ENCODE results near the gene PRDM16. TPM values are rescaled to one million over a fixed set of nuclear protein-coding genes. Genes with fewer than 3 reads are reported as not detected.

The PRDM16 gene
- total RNA-seq, 1 experiment from 2014 or later, result 1.6 TPM

DNA sequence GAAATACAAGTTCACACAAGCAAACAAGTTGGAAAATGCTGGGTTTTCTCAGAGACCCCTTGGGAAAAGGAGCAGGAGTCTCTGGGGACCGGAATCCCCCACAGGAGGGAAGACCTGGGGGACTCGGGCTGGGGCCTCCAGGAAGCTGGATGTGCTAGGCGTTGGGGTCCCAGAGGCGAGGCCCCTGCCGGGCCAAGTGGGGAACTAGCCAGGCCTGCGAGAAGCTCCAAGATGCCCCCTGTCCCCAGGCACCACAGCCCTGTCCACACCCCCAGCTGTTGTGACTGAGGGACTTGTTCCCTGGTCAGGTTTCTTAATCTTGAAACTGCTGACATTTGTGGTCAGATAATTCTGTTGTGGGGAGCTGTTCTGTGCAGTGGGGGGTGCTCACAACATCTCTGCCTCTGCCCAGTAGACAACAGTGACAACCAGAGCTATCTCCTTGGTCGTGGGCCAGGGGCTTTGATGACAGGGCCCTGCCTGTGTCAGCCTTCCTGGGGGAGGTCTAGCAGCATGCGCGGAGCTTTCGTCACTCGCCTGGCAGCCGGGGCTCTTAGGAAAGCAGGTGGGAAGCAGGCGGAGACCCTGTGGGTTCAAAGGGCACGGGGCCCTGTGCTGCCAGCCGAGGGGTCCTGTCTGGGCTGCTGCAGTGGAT, 259.1 kb downstream of the PRDM16 start:
- H3K27me3 Mint-ChIP-seq (ENCODE audit: low read depth), result no peaks in the 10 kb centered on the region
- H3K4me1 Mint-ChIP-seq, result peaks cover 4% of the 10 kb centered on the region
- DNase-seq (ENCODE audit: low spot score), result no peak
- no peaks in the 10 kb centered on the region for H3K36me3 Mint-ChIP-seq
- TF ChIP-seq, protein P1, sequence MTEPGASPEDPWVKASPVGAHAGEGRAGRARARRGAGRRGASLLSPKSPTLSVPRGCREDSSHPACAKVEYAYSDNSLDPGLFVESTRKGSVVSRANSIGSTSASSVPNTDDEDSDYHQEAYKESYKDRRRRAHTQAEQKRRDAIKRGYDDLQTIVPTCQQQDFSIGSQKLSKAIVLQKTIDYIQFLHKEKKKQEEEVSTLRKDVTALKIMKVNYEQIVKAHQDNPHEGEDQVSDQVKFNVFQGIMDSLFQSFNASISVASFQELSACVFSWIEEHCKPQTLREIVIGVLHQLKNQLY (CRISPR knock-in tag; IDR thresholded peaks at IDR 0.05), result no peak
- TF ChIP-seq SOX15 (CRISPR knock-in tag; IDR thresholded peaks at IDR 0.05), result no peak
- POLR2A ChIA-PET, result no interaction called here
- no peak for ATAC-seq
- CTCF ChIA-PET, result interaction anchor here (0.9 to 1.6 kb wide), 2 partner anchors 8 to 96 kb away, joined by 3 to 5 read pairs; no protein-coding TSS in a partner anchor
- H3K4me3 Mint-ChIP-seq, result no peak overlapping the region
- no peaks in the 10 kb centered on the region for H3K9me3 Mint-ChIP-seq
- H3K27ac Mint-ChIP-seq, result no peak overlapping the region

DNA sequence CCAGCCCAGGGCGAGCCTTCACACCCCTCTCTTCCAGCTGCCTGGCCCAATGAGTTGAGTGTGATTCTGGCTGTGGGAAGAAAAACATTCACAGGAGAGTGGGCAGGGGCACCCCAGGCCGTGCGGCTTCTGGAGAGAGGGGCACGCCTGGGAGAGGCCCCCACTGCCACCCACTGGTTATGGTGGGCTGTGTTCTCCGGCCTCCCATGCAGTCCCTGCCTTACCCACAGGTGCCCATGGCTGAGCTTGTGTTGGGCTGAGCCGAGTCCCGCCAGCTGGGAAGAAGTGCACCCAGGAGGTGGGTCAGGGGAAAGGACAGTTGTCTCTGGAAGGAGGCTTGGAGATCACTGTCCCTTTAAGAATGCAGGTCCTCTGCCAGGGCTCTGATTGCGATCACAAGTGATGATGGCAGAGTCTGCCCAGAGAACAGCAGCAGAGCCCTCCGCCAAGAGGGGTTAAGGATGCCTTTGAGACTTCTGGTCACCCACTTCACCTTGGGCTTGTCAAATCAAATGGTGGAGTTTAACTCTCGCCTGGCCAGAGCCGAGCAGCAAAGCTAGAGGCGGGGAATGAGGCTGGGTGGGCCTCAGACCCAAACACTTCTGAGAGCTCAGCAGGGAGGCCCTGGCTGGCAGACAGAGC, 260.8 kb downstream of the PRDM16 start:
- DNase-seq (ENCODE audit: low spot score) (no peak), ATAC-seq (no peak)
- POLR2A ChIA-PET, result no interaction called here
- Mint-ChIP-seq H3K4me3 (no peak overlapping the region), H3K9me3 (no peaks in the 10 kb centered on the region), H3K27me3 (ENCODE audit: low read depth) (no peaks in the 10 kb centered on the region), H3K4me1 (peaks cover 4% of the 10 kb centered on the region), H3K36me3 (no peaks in the 10 kb centered on the region), H3K27ac (no peak overlapping the region)
- CTCF ChIA-PET, result interaction anchor here (0.8 to 1.9 kb wide), 8 partner anchors 10 to 317 kb away, joined by 3 to 7 read pairs (median 5); no protein-coding TSS in a partner anchor
- TF ChIP-seq, protein P2, sequence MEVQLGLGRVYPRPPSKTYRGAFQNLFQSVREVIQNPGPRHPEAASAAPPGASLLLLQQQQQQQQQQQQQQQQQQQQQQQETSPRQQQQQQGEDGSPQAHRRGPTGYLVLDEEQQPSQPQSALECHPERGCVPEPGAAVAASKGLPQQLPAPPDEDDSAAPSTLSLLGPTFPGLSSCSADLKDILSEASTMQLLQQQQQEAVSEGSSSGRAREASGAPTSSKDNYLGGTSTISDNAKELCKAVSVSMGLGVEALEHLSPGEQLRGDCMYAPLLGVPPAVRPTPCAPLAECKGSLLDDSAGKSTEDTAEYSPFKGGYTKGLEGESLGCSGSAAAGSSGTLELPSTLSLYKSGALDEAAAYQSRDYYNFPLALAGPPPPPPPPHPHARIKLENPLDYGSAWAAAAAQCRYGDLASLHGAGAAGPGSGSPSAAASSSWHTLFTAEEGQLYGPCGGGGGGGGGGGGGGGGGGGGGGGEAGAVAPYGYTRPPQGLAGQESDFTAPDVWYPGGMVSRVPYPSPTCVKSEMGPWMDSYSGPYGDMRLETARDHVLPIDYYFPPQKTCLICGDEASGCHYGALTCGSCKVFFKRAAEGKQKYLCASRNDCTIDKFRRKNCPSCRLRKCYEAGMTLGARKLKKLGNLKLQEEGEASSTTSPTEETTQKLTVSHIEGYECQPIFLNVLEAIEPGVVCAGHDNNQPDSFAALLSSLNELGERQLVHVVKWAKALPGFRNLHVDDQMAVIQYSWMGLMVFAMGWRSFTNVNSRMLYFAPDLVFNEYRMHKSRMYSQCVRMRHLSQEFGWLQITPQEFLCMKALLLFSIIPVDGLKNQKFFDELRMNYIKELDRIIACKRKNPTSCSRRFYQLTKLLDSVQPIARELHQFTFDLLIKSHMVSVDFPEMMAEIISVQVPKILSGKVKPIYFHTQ (CRISPR knock-in tag; IDR thresholded peaks at IDR 0.05), result no peak
- TF ChIP-seq, protein P3, sequence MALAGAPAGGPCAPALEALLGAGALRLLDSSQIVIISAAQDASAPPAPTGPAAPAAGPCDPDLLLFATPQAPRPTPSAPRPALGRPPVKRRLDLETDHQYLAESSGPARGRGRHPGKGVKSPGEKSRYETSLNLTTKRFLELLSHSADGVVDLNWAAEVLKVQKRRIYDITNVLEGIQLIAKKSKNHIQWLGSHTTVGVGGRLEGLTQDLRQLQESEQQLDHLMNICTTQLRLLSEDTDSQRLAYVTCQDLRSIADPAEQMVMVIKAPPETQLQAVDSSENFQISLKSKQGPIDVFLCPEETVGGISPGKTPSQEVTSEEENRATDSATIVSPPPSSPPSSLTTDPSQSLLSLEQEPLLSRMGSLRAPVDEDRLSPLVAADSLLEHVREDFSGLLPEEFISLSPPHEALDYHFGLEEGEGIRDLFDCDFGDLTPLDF (CRISPR knock-in tag; IDR thresholded peaks at IDR 0.05), result no peak
- TF ChIP-seq, protein P4, sequence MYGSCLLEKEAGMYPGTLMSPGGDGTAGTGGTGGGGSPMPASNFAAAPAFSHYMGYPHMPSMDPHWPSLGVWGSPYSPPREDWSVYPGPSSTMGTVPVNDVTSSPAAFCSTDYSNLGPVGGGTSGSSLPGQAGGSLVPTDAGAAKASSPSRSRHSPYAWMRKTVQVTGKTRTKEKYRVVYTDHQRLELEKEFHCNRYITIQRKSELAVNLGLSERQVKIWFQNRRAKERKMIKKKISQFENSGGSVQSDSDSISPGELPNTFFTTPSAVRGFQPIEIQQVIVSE (CRISPR knock-in tag; IDR thresholded peaks at IDR 0.05; ENCODE audit: borderline replicate concordance), result no peak
- TF ChIP-seq, protein P5, sequence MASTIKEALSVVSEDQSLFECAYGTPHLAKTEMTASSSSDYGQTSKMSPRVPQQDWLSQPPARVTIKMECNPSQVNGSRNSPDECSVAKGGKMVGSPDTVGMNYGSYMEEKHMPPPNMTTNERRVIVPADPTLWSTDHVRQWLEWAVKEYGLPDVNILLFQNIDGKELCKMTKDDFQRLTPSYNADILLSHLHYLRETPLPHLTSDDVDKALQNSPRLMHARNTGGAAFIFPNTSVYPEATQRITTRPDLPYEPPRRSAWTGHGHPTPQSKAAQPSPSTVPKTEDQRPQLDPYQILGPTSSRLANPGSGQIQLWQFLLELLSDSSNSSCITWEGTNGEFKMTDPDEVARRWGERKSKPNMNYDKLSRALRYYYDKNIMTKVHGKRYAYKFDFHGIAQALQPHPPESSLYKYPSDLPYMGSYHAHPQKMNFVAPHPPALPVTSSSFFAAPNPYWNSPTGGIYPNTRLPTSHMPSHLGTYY (CRISPR knock-in tag; IDR thresholded peaks at IDR 0.05), result no peak
- TF ChIP-seq SP1 (CRISPR knock-in tag; conservative IDR thresholded peaks at IDR 0.05) (no peak), CBFB (CRISPR knock-in tag; IDR thresholded peaks at IDR 0.05; ENCODE audit: low read depth) (no peak), OVOL2 (CRISPR knock-in tag; IDR thresholded peaks at IDR 0.05; ENCODE audit: borderline replicate concordance) (no peak), NR1H2 (CRISPR knock-in tag; IDR thresholded peaks at IDR 0.05) (no peak), ELF4 (CRISPR knock-in tag; IDR thresholded peaks at IDR 0.05; ENCODE audit: low read depth) (no peak), GTF2I (CRISPR knock-in tag; conservative IDR thresholded peaks at IDR 0.05) (no peak)
- TF ChIP-seq, protein P6, sequence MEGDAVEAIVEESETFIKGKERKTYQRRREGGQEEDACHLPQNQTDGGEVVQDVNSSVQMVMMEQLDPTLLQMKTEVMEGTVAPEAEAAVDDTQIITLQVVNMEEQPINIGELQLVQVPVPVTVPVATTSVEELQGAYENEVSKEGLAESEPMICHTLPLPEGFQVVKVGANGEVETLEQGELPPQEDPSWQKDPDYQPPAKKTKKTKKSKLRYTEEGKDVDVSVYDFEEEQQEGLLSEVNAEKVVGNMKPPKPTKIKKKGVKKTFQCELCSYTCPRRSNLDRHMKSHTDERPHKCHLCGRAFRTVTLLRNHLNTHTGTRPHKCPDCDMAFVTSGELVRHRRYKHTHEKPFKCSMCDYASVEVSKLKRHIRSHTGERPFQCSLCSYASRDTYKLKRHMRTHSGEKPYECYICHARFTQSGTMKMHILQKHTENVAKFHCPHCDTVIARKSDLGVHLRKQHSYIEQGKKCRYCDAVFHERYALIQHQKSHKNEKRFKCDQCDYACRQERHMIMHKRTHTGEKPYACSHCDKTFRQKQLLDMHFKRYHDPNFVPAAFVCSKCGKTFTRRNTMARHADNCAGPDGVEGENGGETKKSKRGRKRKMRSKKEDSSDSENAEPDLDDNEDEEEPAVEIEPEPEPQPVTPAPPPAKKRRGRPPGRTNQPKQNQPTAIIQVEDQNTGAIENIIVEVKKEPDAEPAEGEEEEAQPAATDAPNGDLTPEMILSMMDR (IDR thresholded peaks at IDR 0.05), result no peak
- TF ChIP-seq, protein P7, sequence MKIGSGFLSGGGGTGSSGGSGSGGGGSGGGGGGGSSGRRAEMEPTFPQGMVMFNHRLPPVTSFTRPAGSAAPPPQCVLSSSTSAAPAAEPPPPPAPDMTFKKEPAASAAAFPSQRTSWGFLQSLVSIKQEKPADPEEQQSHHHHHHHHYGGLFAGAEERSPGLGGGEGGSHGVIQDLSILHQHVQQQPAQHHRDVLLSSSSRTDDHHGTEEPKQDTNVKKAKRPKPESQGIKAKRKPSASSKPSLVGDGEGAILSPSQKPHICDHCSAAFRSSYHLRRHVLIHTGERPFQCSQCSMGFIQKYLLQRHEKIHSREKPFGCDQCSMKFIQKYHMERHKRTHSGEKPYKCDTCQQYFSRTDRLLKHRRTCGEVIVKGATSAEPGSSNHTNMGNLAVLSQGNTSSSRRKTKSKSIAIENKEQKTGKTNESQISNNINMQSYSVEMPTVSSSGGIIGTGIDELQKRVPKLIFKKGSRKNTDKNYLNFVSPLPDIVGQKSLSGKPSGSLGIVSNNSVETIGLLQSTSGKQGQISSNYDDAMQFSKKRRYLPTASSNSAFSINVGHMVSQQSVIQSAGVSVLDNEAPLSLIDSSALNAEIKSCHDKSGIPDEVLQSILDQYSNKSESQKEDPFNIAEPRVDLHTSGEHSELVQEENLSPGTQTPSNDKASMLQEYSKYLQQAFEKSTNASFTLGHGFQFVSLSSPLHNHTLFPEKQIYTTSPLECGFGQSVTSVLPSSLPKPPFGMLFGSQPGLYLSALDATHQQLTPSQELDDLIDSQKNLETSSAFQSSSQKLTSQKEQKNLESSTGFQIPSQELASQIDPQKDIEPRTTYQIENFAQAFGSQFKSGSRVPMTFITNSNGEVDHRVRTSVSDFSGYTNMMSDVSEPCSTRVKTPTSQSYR (CRISPR knock-in tag; IDR thresholded peaks at IDR 0.05), result no peak
- TF ChIP-seq, protein P8, sequence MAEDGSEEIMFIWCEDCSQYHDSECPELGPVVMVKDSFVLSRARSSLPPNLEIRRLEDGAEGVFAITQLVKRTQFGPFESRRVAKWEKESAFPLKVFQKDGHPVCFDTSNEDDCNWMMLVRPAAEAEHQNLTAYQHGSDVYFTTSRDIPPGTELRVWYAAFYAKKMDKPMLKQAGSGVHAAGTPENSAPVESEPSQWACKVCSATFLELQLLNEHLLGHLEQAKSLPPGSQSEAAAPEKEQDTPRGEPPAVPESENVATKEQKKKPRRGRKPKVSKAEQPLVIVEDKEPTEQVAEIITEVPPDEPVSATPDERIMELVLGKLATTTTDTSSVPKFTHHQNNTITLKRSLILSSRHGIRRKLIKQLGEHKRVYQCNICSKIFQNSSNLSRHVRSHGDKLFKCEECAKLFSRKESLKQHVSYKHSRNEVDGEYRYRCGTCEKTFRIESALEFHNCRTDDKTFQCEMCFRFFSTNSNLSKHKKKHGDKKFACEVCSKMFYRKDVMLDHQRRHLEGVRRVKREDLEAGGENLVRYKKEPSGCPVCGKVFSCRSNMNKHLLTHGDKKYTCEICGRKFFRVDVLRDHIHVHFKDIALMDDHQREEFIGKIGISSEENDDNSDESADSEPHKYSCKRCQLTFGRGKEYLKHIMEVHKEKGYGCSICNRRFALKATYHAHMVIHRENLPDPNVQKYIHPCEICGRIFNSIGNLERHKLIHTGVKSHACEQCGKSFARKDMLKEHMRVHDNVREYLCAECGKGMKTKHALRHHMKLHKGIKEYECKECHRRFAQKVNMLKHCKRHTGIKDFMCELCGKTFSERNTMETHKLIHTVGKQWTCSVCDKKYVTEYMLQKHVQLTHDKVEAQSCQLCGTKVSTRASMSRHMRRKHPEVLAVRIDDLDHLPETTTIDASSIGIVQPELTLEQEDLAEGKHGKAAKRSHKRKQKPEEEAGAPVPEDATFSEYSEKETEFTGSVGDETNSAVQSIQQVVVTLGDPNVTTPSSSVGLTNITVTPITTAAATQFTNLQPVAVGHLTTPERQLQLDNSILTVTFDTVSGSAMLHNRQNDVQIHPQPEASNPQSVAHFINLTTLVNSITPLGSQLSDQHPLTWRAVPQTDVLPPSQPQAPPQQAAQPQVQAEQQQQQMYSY (CRISPR knock-in tag; IDR thresholded peaks at IDR 0.05), result no peak
- TF ChIP-seq, protein P9, sequence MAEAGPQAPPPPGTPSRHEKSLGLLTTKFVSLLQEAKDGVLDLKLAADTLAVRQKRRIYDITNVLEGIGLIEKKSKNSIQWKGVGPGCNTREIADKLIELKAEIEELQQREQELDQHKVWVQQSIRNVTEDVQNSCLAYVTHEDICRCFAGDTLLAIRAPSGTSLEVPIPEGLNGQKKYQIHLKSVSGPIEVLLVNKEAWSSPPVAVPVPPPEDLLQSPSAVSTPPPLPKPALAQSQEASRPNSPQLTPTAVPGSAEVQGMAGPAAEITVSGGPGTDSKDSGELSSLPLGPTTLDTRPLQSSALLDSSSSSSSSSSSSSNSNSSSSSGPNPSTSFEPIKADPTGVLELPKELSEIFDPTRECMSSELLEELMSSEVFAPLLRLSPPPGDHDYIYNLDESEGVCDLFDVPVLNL (CRISPR knock-in tag; IDR thresholded peaks at IDR 0.05; ENCODE audit: borderline replicate concordance, low read depth), result no peak
